ENCODE results near the gene UGT8. TPM values are rescaled to one million over a fixed set of nuclear protein-coding genes. Genes with fewer than 3 reads are reported as not detected.

Gene UGT8
- total RNA-seq, 6 donors from 2014 or later: 0.67 to 2.0 (median 1.5) TPM

GRCh38 chr4:114562176-114562904, 36.3 kb upstream of the UGT8 start:
- peaks cover 0 to 6% (median 0%) of the 10 kb centered on the region in 4 donors for H3K9me3 ChIP-seq
- H3K4me1 ChIP-seq: no peaks in the 10 kb centered on the region
- DNase-seq (no peak), ATAC-seq (ENCODE audit: low FRiP score in 2 of 2) (no peak)
- H3K27me3 ChIP-seq: no peaks in the 10 kb centered on the region
- H3K27ac ChIP-seq: no peak overlapping the region
- no peaks in the 10 kb centered on the region for H3K36me3 ChIP-seq
- WGBS, 2 donors: 28 to 35% methylated on average over 2 of the region's 2 CpGs
- TF ChIP-seq EP300 (IDR thresholded peaks at IDR 0.05) (no peak), POLR2AphosphoS5 (IDR thresholded peaks at IDR 0.05) (no peak), POLR2A (IDR thresholded peaks at IDR 0.05) (no peak)
- TF ChIP-seq, protein P1, sequence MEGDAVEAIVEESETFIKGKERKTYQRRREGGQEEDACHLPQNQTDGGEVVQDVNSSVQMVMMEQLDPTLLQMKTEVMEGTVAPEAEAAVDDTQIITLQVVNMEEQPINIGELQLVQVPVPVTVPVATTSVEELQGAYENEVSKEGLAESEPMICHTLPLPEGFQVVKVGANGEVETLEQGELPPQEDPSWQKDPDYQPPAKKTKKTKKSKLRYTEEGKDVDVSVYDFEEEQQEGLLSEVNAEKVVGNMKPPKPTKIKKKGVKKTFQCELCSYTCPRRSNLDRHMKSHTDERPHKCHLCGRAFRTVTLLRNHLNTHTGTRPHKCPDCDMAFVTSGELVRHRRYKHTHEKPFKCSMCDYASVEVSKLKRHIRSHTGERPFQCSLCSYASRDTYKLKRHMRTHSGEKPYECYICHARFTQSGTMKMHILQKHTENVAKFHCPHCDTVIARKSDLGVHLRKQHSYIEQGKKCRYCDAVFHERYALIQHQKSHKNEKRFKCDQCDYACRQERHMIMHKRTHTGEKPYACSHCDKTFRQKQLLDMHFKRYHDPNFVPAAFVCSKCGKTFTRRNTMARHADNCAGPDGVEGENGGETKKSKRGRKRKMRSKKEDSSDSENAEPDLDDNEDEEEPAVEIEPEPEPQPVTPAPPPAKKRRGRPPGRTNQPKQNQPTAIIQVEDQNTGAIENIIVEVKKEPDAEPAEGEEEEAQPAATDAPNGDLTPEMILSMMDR (IDR thresholded peaks at IDR 0.05): no peak
- no peak overlapping the region for H3K4me3 ChIP-seq

DNA sequence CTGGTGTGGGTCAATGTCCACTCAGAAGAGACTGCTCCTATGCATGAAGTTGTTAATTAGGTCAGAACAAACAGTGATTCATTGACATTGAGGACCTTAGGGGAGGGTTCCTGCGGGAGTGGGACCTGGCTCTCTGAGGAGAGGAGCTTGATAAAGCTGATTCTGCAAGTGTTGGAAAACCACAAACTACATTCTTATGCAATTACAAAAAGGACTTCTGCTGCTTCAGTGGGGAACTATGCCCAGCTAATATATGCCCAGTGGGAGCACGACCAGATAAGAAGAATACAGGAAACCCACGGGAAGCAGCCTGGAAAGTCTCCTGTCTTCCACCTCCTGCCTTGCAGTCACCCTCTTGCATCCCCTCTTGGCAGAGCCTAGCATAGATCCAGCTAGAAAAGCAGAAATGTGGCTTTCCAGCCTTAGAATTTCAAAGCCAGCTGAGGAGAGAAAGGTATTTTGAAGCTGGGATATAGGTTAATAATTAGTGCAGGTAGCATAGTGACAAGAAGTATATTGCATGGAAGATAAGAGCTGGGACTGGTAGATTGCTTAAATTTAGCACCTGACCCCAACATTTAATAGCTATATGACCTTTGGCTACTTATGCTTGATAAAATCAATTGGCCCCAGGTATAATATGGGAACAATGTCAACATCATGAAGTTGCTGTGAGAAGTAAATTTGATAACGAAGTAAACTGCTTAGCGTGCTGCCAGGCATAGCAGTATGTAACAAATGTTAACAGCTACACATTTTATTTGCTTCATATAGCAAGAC, 34.9 kb upstream of the UGT8 start:
- DNase-seq (no peak), ATAC-seq (ENCODE audit: low FRiP score in 2 of 2) (no peak)
- H3K9me3 ChIP-seq: peaks cover 0 to 6% (median 0%) of the 10 kb centered on the region in 4 donors
- WGBS, 2 donors: 34 to 52% methylated on average over 5 of the region's 5 CpGs
- H3K27me3 ChIP-seq: no peaks in the 10 kb centered on the region
- H3K27ac ChIP-seq: no peak overlapping the region
- no peaks in the 10 kb centered on the region for H3K4me1 ChIP-seq
- TF ChIP-seq, protein P1 (IDR thresholded peaks at IDR 0.05): no peak
- no peak for TF ChIP-seq POLR2A (IDR thresholded peaks at IDR 0.05)
- TF ChIP-seq EP300 (IDR thresholded peaks at IDR 0.05): no peak
- no peak for TF ChIP-seq POLR2AphosphoS5 (IDR thresholded peaks at IDR 0.05)
- no peak overlapping the region for H3K4me3 ChIP-seq
- H3K36me3 ChIP-seq: no peaks in the 10 kb centered on the region

DNA sequence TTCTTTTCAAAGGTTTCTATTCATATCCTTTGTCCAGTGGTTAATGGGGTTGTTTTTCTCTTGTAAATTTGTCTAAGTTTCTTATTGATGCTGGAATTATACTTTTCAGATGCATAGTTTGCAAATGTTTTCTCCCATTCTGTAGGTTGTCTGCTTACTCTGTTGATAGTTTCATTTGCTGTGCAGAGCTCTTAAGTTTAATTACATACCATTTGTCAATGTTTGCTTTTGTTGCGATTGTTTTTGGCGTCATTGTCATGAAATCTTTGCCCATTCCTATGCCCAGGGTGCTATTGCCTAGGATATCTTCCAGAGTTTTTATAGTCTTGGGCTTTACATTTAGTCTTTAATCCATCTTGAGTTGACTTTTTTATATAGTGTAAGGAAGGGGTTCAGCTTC, 21.2 kb upstream of the UGT8 start:
- no peaks in the 10 kb centered on the region for H3K36me3 ChIP-seq
- WGBS, 2 donors: 80% methylated on average over 2 of the region's 2 CpGs
- no peak overlapping the region for H3K4me3 ChIP-seq
- H3K27me3 ChIP-seq: no peaks in the 10 kb centered on the region
- no peak overlapping the region for H3K27ac ChIP-seq
- no peaks in the 10 kb centered on the region for H3K4me1 ChIP-seq
- DNase-seq (no peak), ATAC-seq (ENCODE audit: low FRiP score in 2 of 2) (no peak)
- H3K9me3 ChIP-seq: peaks cover 0 to 3% (median 0%) of the 10 kb centered on the region in 4 donors
- TF ChIP-seq POLR2A (IDR thresholded peaks at IDR 0.05) (no peak), EP300 (IDR thresholded peaks at IDR 0.05) (no peak), POLR2AphosphoS5 (IDR thresholded peaks at IDR 0.05) (no peak)
- TF ChIP-seq, protein P1 (IDR thresholded peaks at IDR 0.05): no peak

GRCh38 chr4:114582621-114583020, 16.0 kb upstream of the UGT8 start:
- no peaks in the 10 kb centered on the region for H3K4me1 ChIP-seq
- DNase-seq (no peak), ATAC-seq (ENCODE audit: low FRiP score in 2 of 2) (no peak)
- 65 to 74% methylated on average over 1 of the region's 1 CpG for WGBS, 2 donors
- no peak overlapping the region for H3K4me3 ChIP-seq
- no peaks in the 10 kb centered on the region for H3K27me3 ChIP-seq
- H3K9me3 ChIP-seq: peaks cover 0 to 3% (median 0%) of the 10 kb centered on the region in 4 donors
- TF ChIP-seq, protein P1 (IDR thresholded peaks at IDR 0.05): no peak
- TF ChIP-seq POLR2AphosphoS5 (IDR thresholded peaks at IDR 0.05): no peak
- TF ChIP-seq POLR2A (IDR thresholded peaks at IDR 0.05): no peak
- no peak for TF ChIP-seq EP300 (IDR thresholded peaks at IDR 0.05)
- no peak overlapping the region for H3K27ac ChIP-seq
- no peaks in the 10 kb centered on the region for H3K36me3 ChIP-seq

Measured in upper lobe of left lung (tissue), 6 donors.